Measurements from ENCODE around the gene FABP2.
"Not testable (repeated sequence)": the region's sequence is repeated elsewhere in the genome, so short reads cannot be mapped to it uniquely, and the experiment has no call there.

The FABP2 gene

DNA sequence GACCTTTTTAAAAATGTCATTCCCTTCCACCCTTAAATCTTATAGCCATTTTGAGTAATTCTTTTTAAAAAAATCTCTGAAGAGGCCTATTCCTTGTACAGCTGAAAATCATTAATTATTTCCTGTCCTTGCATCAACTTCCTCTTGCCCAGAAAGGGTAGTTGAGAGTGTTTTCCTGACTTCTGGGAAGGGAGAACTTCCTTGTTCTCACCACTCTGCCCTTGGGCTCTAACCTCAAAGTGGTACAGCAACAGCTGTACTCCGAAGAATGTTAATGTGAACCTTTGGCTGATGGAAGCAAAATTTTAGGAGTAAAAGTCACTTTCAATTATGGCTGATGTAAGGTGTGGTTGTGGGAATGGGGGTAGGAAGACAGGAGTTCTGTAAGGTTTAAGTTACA, 15.1 kb upstream of the FABP2 start:
- DNase-seq (ENCODE audit: low read depth, low spot score): peak; percentile 34
- no peak overlapping the region for H3K27ac ChIP-seq
- H3K4me3 ChIP-seq: no peak overlapping the region
- H3K36me3 ChIP-seq (ENCODE audit: insufficient read depth, low read length): no peaks in the 10 kb centered on the region
- TF ChIP-seq EZH2 (IDR thresholded peaks at IDR 0.05) (no peak), FOXP2 (optimal IDR thresholded peaks at IDR 0.05; ENCODE audit: control extremely low read depth, extremely low read length, insufficient read depth) (no peak), POLR2AphosphoS5 (IDR thresholded peaks at IDR 0.05; ENCODE audit: borderline replicate concordance, low read depth, low read length) (no peak)
- no peak overlapping the region for H3K9ac ChIP-seq (ENCODE audit: insufficient read length)
- no peaks in the 10 kb centered on the region for H3K9me3 ChIP-seq (ENCODE audit: low read depth, low read length)

DNA sequence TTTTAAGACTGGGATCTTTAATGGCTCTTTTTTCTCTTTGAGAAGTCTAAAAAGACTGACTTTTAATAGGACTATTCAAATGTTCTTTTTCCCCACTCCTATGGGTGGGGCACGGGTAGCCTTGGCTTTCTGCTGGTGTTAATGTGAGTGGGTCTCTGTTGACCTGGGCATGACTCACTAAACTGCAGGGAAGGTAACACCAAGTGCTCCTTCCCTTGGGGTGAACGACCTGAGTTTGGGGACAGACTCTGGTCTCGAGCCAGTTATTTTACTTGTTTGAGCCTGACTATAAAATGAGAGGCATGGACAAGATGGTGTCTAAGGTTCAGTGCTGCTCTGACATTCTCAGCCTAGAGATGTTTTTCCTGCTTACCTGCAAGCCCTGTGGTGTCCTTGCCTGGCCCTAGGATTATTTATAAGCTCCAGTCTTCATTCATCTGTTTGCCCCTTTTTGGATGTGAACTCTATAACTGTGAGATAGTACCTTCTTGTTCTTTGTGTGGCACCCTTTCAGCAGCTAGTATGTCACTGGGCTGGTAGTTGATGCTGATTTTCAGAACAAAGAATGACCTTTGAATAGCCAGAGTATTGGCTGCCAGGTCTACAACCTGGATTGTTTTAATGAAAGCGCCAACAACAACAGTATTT, 14.5 kb upstream of the FABP2 start:
- H3K4me3 ChIP-seq; H3K27ac ChIP-seq; H3K36me3 ChIP-seq (ENCODE audit: insufficient read depth, low read length); H3K9me3 ChIP-seq (ENCODE audit: low read depth, low read length); H3K9ac ChIP-seq (ENCODE audit: insufficient read length); DNase-seq (ENCODE audit: low read depth, low spot score): not testable (repeated sequence)

DNA sequence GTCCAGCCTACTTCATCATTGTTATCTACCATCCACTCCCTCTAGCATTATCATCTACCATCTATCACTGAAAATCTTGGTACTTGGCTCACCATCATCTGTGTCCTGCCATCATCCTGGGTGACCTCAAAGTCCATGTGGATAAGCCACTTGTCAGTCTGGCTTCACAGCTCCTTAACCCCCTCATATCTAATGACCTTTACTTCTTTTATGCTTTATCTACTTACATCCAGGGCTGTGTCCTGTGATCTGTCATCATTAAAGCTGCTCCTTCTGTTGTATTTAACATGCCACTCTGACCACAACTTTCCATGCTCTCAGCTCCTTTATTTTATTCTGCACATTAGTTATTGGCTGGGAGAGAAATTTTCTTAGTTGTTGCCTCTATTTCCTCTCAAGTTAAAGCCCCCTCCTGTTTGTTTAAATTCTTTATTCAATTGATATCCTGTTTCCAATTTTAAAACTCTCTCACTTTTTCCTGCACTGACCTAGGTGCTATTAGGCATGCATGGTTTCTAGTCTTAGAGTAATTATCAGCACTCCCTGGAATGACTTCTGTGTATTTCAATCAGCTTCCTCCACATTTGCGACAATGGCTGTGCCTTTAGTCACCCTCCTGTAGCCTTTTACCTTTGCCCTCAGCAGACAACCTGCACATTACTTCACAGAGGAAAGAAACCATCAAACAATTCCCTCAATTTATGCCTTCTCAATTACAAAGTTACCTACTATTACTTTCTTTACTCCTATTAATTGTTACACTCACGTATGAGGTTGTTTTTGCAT, 8.1 kb upstream of the FABP2 start:
- no peak for DNase-seq (ENCODE audit: low read depth, low spot score)
- no peaks in the 10 kb centered on the region for H3K9me3 ChIP-seq (ENCODE audit: low read depth, low read length)
- H3K9ac ChIP-seq (ENCODE audit: insufficient read length): no peak overlapping the region
- no peak overlapping the region for H3K4me3 ChIP-seq
- no peaks in the 10 kb centered on the region for H3K36me3 ChIP-seq (ENCODE audit: insufficient read depth, low read length)
- no peak for TF ChIP-seq FOXP2 (optimal IDR thresholded peaks at IDR 0.05; ENCODE audit: control extremely low read depth, extremely low read length, insufficient read depth)
- no peak for TF ChIP-seq POLR2AphosphoS5 (IDR thresholded peaks at IDR 0.05; ENCODE audit: borderline replicate concordance, low read depth, low read length)
- TF ChIP-seq EZH2 (IDR thresholded peaks at IDR 0.05): no peak
- no peak overlapping the region for H3K27ac ChIP-seq

- Histone ChIP-seq H3K9me3 (ENCODE audit: low read depth, low read length) (no peaks in the 10 kb centered on the region), H3K27ac (no peak overlapping the region), H3K4me3 (no peak overlapping the region), H3K36me3 (ENCODE audit: insufficient read depth, low read length) (no peaks in the 10 kb centered on the region), H3K9ac (ENCODE audit: insufficient read length) (no peak overlapping the region)
- TF ChIP-seq POLR2AphosphoS5 (IDR thresholded peaks at IDR 0.05; ENCODE audit: borderline replicate concordance, low read depth, low read length): no peak
- no peak for TF ChIP-seq FOXP2 (optimal IDR thresholded peaks at IDR 0.05; ENCODE audit: control extremely low read depth, extremely low read length, insufficient read depth)
- no peak for TF ChIP-seq EZH2 (IDR thresholded peaks at IDR 0.05)
- no peak for DNase-seq (ENCODE audit: low read depth, low spot score)
Measured at GRCh38 chr4:119328695-119329094, 6.8 kb upstream of the FABP2 start.

DNA sequence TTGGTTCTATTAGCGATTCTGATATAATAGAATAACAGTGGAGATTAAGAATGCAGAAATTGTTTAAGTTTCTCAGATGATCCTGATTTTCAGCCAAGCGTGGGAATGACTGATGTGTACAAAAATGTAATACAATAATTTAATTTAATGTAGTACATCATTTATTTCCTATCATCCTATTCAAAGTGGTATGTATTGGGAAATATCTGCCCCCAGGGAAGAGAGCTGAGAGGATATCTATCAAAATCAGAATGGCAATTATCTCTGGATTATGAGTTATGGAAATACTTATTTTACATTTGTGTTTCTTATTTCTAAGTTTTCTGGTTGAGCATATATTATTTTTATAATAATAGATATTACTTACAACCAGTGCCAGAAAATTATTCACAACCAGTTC, 3.9 kb downstream of the FABP2 start:
- DNase-seq (ENCODE audit: low read depth, low spot score): no peak
- no peak overlapping the region for H3K4me3 ChIP-seq
- H3K9me3 ChIP-seq (ENCODE audit: low read depth, low read length): no peaks in the 10 kb centered on the region
- no peaks in the 10 kb centered on the region for H3K36me3 ChIP-seq (ENCODE audit: insufficient read depth, low read length)
- no peak overlapping the region for H3K9ac ChIP-seq (ENCODE audit: insufficient read length)
- no peak for TF ChIP-seq POLR2AphosphoS5 (IDR thresholded peaks at IDR 0.05; ENCODE audit: borderline replicate concordance, low read depth, low read length)
- TF ChIP-seq EZH2 (IDR thresholded peaks at IDR 0.05): no peak
- no peak for TF ChIP-seq FOXP2 (optimal IDR thresholded peaks at IDR 0.05; ENCODE audit: control extremely low read depth, extremely low read length, insufficient read depth)
- H3K27ac ChIP-seq: no peak overlapping the region

- TF ChIP-seq EZH2 (IDR thresholded peaks at IDR 0.05): no peak
- no peak for TF ChIP-seq FOXP2 (optimal IDR thresholded peaks at IDR 0.05; ENCODE audit: control extremely low read depth, extremely low read length, insufficient read depth)
- TF ChIP-seq POLR2AphosphoS5 (IDR thresholded peaks at IDR 0.05; ENCODE audit: borderline replicate concordance, low read depth, low read length): no peak
- H3K9ac ChIP-seq (ENCODE audit: insufficient read length): no peak overlapping the region
- H3K9me3 ChIP-seq (ENCODE audit: low read depth, low read length): no peaks in the 10 kb centered on the region
- H3K36me3 ChIP-seq (ENCODE audit: insufficient read depth, low read length): no peaks in the 10 kb centered on the region
- DNase-seq (ENCODE audit: low read depth, low spot score): no peak
- H3K27ac ChIP-seq: no peak overlapping the region
- H3K4me3 ChIP-seq: no peak overlapping the region
Measured at GRCh38 chr4:119315036-119315435, 6.9 kb downstream of the FABP2 start.

- Histone ChIP-seq H3K9me3 (ENCODE audit: low read depth, low read length) (no peaks in the 10 kb centered on the region), H3K27ac (no peak overlapping the region), H3K9ac (ENCODE audit: insufficient read length) (no peak overlapping the region), H3K4me3 (no peak overlapping the region), H3K36me3 (ENCODE audit: insufficient read depth, low read length) (no peaks in the 10 kb centered on the region)
- no peak for TF ChIP-seq FOXP2 (optimal IDR thresholded peaks at IDR 0.05; ENCODE audit: control extremely low read depth, extremely low read length, insufficient read depth)
- no peak for TF ChIP-seq EZH2 (IDR thresholded peaks at IDR 0.05)
- TF ChIP-seq POLR2AphosphoS5 (IDR thresholded peaks at IDR 0.05; ENCODE audit: borderline replicate concordance, low read depth, low read length): no peak
- DNase-seq (ENCODE audit: low read depth, low spot score): no peak
Measured at GRCh38 chr4:119314356-119314755, 7.6 kb downstream of the FABP2 start.

- no peak for DNase-seq (ENCODE audit: low read depth, low spot score)
- TF ChIP-seq EZH2 (IDR thresholded peaks at IDR 0.05): no peak
- TF ChIP-seq POLR2AphosphoS5 (IDR thresholded peaks at IDR 0.05; ENCODE audit: borderline replicate concordance, low read depth, low read length): no peak
- TF ChIP-seq FOXP2 (optimal IDR thresholded peaks at IDR 0.05; ENCODE audit: control extremely low read depth, extremely low read length, insufficient read depth): no peak
- no peaks in the 10 kb centered on the region for H3K36me3 ChIP-seq (ENCODE audit: insufficient read depth, low read length)
- H3K9ac ChIP-seq (ENCODE audit: insufficient read length): no peak overlapping the region
- H3K27ac ChIP-seq: no peak overlapping the region
- H3K4me3 ChIP-seq: no peak overlapping the region
- no peaks in the 10 kb centered on the region for H3K9me3 ChIP-seq (ENCODE audit: low read depth, low read length)
Measured at GRCh38 chr4:119313237-119313636, 8.7 kb downstream of the FABP2 start.
